KG1 (cell line): Measurements from ENCODE around the gene LSM4.

ENCODE experiments used
- DNase-seq: peaks from one replicate; lab custom pipeline; 2025; lab: John Stamatoyannopoulos, UW

The LSM4 gene

DNA sequence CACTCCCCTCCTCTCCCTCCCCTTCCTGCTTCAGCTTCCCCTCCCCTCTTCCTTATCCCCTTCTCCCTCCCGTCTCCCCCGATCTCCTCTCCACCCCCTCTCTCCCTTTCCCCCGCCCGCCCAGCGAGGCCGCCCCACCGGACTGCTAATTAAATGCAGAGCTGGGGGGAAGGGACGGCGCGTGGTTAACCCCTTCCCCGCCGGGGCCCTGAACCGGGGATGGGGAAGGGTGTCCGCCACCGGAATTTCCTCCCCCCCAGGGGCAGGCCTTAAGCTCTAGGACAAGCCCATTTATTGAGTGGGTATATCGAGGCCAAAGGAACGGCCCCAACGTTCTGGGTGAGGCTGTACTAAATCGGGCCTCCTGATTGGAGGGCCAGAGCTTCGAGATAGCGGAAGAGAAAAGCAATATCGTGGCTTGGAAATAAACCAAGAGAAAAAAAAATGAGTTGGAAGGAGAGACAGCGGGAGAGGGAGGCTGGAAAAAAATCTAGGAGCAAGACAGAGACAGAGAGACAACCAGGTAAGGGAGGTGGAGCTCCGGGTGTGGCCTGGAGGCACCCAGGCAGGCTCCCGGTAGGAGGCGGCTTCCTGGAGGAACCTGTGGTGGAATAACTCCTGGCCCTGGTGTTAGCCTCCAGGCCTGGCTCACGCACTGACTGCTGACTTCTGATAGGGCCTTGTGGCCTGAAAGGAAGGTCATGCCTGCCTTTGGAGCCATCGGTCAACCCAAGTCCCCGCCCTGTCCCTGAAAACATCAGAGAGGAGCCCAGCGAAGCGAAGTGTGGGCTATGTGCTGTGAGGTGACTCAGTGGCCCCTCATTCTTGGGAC lies 29.9 kb downstream of the LSM4 start:
- peak; percentile 37 for DNase-seq

DNA sequence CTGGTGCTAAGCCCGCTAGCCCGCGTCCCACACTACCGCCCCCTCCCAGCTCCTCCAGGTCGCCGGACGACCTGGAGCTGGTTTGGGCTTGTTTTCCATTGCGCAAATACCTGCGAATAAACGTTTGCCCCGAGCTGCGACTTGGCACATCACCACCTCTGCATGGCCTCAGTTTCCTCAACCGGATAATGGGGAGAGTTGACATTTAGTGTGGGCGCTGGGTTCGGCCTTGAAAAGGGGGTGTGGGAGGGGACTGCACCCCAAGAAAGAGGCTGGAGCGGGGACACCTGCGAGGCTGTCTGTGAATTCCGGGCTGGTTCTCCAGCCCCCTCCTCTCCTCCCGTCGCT lies 30.4 kb downstream of the LSM4 start:
- no peak for DNase-seq

DNA sequence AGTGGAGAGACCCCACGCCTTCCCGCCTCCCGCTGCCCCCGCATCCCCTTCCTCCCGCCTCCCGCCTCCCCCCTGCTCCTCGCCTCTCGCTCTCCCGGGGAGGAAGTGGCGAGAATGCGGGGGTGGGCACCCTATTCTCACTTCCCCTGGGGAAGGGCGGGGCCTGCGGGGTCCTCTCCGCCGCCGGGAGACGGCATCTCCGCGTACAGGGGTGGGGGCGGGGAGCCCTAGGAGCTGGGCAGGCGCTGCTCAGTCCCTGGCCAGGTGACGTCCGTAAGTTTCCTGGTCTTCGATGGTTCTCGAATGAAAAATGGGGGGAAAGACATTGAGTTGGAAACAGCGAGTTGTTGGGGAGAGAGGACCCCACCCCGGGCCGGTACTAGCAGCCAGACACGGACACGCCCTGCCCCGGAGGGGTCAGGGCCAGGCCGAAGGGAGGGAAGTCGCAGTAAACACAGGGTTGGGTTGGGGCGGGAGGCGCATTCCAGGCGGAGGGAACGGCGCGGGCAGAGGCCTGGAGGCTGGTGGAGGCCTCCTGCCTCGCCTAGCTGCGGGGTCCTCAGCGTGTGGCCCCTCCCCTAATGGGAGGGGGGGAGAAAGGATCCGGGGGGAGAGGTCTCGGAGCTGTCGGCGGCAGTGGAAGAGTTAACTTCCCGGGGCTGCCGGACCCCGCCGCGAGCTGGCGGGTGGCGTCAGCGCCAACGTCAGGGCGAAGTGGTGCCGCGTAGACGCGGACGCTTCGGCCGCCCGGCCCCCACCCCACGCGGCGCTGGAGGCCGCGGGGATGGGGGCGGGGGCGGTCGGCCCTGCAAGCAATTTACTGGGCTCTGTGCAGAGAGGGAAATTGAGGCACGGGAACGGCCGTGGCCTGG lies 31.1 kb downstream of the LSM4 start:
- peak; percentile 73 for DNase-seq

DNA sequence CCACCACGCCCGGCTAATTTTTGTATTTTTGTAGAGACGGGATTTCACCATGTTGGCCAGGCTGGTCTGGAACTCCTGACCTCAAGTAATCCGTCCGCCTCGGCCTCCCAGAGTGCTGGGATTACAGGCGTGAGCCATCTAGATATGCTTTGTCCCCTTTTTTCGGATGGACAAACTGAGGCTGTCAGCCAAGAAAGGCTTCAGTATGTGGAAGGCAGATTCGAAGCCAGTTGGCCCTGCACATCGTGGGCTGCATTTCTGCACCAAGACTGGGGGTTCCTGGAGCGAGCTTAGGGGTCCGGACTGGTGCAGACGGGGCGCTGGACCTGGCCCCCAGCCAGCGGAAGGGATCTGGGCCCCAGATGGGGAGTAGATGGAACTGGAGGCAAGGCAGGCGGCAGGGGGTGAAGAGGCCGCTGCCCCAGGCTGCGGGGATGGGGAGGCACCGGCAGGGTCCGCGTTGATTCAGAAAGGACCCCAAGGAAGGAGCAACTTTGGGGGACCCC lies 31.8 kb downstream of the LSM4 start:
- no peak for DNase-seq

DNA sequence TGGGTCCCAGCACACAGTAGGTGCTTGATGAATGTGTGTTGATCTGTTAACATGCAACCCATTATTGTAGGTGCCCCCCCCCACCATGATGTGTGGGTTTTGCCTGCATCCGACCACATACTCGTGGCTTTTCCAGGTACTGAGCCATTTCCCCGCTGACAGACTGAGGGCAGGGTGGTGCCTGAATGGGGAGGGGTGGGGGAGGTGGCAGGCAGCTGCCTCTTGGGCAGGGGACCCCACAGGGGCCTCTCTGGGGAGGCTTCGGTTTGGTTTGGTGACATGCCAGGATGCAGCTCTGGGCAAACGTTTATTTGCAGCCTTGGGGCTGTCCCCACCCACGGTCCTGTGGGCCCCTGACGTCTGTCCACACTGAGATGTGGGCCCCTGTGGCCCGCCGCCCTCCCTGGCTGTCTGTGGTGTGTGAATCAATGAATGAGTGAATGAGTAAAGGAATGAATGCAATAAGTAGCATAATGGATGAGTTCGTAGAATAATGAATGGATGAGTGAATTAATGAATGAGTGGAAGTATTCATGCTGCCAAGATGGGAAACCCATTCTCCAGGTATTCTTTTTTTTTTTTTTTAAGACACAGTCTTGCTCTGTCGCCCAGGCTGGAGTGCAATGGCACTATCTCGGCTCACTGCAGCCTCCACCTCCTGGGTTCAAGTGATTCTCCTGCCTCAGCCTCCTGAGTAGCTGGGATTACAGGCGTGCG lies 32.4 kb downstream of the LSM4 start:
- DNase-seq: peak; percentile 94

DNA sequence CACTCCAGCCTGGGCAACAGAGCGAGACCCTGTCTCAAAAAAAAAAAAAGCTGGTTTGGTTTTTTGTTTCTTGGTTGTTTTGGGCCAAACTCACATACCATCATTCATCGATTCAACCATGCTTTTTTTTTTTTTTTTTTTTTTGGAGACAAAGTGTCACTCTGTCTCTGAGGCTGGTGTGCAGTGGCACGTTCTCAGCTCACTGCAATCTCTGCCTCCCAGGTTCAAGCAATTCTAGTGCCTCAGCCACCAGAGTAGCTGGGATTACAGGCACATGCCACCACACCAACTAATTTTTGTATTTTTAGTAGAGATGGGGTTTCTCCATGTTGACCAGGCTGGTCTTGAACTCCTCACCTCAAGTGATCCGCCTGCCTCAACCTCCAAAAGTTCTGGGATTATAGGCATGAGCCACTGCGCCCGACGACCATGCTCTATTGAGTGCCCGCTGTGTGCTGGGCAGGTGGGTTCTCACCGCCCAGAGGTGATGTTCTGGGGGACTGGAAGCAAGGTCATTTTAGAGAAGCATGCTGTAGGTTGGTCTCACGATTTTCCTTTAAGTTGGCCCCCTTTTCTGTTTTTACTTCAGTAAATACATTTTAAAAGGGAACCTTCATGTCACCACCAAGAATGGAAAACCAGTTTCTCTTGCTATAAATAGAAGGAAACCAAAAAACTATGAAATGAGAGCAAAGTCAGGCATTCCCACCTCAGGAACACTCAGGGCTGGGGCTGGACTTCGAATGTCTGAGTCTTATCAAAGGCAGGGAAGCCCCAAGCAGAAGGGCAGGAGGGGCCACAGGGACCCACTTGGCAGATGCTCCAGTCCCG lies 33.2 kb downstream of the LSM4 start:
- DNase-seq: no peak

DNA sequence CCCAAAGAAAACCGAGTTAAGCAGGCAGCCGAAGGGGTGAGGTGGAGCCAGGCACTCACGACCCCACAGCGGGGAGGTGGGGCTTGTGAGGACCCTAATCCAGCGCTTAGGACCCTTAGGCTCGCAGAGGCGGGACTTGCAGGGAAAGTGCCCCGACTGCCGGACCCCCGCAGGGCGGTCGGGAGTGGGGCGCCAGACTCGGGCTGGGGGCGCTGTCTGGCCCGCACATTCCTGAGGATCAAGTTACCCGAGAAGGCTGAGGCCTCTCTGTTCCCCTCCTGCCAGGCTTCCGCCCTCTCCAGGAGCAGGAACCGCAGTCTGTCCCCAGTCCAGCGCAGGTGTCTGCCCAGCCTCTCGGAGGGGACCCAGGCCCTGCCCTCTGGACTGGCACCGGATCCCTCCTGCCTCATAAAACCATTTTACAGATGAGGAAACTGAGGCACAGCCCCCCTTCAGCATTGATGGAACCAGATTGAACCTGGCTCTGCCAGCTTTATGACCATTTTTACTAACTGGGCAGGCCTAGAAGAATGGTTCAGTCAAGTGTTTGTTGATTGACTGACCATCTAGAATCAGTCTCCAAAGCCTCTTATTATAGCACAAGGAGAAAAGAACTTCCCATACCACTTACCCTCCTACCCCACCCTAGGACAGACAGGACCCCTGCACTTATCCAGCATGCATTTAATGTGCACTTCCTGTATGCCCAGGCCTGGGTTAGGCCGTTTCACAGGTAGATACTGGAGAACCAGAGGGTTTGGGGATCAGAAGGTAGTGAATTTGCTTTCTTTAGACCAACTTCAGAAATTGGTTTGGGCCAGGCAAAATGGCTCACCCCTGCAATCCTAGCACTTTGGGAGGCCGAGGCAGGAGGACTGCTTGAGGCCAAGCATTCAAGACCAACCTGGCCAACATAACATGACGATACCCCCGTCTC lies 34.8 kb downstream of the LSM4 start:
- DNase-seq: no peak

DNA sequence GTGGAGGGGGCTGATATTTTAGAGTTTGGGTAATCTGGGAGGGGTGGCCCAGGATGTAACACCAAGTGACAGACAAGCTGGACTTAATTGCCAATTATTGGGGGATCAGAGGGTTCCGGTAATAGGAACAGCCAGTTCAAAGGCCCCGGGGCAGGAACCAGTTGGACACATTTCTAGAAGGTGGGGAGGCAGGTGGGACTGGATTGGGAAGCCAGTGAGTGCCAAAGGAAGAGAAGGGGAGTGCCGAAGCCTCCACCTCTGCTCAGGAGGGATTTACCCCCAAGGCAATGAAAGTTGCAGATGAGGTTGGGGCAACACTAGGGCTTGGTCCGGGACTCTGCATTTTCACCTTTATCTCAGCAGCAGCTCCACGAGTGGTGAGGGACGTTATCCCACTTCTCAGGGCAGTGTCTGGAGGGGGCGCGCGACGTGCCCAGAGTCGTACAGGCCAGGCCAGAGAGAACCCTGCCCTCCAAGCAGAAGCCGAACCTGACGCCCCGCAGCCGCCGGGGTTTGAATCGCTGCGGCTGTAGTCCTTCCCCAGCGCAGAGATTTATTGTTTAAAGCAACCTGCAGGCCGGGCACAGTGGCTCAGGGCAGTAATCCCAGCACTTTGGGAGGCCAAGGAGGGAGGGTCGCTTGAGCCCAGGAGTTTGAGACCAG lies 35.8 kb downstream of the LSM4 start:
- no peak for DNase-seq

DNA sequence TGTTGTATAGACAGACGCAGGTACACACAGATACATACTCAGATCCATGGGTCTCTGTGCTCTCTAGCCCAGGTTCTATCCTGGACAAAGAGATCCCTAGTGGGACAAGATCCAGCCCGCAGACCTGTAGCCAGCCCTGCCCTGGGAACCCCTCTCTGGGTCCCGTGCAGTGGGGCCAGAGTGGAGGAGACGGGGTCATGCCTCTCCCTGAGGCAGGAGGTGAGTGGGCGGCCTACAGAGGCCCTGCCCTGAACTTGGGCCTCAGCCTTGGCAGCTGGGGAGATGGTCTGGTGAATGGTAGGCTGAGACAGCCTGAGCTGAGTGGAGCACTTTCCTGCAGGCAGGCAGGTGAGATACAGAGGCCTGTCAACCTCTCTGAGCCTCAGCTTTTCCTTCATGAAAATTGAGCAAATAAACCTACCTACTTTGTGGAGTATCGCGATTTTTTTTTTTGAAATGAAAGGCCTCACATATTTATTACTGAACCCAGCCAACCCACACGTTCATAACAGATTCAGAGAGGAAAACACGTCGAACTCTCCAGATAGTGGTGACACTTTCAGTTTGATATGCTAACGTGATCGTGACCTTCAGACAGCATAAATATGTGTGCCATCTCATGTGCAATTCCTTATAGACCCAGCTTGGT lies 38.0 kb downstream of the LSM4 start:
- no peak for DNase-seq

DNA sequence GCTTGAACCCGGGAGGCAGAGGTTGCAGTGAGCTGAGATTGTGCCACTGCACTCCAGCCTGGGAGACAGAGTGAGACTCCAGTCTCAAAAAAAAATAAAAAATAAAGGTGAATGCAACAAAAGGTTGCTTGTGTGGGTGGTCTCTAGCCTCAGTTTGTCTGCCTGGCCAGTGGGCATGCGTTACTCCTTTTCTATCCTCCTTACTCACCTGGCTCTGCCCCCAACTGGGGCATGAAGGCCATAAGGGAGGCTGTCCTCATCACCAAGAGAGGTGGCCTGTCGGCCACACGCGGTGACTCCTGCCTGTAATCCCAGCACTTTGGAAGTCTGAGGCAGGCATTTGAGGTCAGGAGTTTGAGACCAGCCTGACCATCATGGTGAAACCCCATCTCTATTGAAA lies 39.5 kb downstream of the LSM4 start:
- no peak for DNase-seq

DNA sequence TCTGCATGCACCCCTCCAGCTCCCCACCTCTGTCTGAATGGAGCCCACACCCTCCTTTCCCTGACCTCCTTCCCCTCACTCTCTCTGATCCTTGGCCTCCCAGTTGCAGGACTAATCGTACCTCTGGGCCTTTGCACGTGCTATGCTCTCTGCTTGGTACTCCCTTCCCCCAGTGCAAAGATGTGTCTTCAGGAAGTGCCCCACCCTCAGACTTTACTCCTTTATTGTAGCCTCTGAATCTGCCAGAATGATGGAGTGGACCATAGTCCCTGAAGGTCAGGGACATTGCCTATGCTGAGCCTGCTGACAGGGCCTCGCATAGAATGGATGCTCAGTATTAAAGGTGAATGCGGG lies 40.1 kb downstream of the LSM4 start:
- DNase-seq: no peak

DNA sequence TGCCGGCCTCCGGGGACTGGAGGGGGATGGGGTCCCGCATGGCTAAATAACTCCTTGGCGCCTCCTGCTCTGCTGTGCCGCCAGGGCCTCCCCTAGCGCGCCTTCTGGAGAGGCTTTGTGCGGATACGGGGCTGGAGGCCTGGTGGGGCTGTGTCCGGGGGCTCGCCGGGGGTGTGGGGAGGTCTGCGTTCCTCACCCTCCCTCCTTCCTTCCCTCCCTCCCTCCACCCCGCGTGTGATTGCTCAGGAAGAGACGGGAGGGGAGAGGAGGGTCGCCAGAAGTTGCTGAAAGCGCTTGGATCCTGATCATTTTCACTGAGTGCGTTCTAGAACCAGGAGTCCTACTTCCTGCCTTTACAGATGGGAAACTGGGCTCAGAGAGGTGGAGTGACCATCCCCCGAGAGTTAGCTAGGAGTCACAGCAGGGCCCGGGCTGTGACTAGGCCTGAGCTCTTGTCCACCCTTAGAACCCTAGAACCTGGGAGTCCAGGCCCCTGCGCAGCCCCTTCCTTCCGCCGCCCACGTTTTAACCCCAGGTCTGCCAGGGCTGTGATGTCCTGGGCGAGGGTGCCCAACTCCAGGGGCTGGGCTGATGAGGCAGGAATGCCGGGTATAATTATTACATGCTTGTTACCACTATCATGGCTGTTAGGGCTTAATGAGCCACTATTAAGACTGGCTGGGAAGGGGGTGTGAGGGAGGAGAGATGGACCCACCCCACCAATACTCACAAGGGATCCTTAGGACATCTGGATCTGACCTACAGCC lies 40.7 kb downstream of the LSM4 start:
- peak; percentile 88 for DNase-seq

DNA sequence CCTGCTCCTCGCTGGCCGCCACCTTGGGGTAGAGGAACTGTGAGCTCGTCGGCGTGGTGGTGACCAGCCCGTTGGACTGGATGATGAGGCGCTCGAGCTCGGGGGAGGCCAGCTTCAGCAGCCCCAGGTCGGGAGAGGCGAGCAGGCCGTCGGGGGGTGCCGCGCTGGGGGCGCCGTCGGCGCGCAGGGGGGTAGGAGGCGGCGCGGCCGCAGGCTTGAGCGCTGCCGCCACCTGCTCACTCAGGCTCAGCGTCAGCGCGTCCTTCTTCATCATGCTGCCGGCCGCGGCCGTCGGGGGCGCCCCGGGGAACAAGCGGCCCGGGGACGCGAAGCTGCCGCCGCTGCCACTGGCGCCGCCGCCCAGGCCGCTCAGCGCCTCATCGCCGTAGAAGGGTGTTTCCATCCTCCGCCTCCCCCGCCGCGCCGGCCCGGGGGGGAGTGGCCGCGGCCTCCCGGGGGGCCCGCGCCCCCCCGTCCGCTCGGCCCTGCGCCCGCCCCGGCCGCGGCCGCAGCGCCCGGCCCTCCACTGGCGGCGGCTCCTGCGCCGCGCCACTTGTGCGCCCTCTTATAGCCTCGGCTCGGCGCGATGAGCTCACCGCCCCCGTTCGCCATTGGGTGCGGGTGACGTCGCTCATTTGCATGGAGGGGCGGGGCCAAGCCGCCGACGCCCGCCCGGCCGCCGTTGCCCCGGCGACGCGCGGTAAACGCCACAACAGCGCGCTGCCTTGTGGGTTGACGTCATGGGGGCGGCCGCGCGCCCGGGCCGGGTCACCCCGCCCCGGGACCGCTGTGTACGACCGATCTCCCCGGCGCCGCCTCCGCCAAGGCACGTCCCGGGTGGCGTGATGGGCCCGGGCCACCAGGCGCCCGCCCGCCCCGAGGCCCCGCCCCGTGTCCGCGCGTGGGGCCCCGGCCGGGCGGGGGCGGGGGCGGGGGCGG lies 41.5 kb downstream of the LSM4 start, which contains the start of gene JUND:
Gene JUND (minus strand): TSS at position 541 of the 939 bp plus-strand sequence. CDS start 138 bp downstream, at position 403.
- peak; percentile 93 for DNase-seq

DNA sequence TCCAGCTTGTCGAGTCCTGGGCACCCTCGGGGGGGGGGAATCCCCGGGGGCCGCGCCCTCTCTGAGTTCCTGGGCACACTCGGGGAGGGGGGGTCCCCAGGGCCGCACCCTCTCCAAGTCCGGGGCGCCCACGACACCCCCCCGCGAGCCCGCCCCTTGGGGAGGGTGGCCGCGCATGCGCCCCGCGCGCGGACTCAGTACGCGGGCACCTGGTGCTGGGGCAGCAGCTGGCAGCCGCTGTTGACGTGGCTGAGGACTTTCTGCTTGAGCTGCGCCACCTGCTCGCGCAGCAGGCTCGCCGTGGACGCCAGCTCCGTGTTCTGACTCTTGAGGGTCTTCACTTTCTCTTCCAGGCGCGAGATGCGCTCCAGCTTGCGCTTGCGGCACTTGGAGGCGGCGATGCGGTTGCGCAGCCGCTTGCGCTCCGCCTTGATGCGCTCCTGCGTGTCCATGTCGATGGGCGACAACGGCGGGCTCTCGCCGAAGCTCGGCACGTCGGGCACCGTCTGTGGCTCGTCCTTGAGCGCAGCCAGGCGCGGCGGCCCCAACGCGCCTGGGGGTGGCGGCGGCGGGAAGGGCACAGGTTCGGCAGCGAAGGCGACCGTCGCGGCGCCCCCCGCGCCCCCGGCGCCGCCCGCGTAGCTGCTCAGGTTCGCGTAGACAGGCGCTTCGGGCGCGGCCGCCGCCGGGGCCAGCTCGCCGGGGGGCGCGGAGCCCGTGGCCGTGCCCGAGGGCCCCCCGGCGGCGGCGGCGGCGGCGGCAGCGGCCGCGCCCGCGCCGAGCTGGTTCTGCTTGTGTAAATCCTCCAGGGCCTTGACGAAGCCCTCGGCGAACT lies 42.4 kb downstream of the LSM4 start:
- DNase-seq: peak; percentile 19

DNA sequence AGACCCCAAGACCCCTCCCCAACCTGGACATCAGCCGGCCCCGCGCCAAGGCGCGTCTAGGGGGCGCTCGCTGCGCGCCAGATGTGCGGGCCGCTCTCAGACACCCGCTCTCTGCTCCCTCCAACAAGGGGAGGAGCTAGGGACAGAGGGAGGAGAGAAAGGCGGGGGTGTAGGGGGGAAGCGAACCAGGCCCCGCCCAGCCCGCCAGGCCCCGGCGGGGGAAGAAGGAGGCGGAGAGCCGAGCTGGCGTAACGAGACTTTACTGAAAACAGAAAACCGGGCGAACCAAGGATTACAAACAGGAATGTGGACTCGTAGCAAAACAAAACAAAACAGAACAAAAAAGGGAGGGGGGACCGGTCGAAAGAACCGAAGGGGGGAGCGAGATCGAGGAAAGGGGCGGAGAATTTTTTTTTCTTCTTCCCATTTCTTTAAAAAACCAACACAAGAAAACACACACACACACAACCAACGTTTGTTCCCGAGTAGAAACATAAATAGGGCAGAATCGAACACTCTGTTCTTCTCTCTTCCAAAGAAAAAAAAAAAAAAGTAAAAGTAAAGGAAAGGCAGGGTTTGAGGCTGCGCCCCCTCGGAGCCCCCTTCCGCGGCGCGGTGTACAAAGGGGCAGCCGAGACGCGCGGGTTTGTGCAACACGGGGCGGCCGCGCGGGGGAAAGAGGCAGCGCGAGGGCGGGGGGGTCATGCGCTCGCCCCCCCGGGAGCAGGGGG lies 43.2 kb downstream of the LSM4 start:
- DNase-seq: peak; percentile 94

DNA sequence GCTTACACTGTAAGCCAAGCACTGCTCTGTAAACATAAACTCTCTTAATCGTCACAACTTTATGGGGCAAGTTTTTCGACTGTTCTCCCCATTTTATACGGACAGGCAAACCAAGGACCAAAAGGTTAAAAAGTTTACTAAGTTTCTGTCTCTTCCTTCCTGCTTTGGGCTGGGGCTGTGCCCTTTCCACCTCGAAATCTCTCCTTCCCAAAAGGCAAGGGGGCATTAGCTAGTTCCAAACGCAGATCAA lies 43.7 kb downstream of the LSM4 start:
- no peak for DNase-seq
